HG03565 (cell line): ENCODE measurements around the gene PPDPF.
"Not testable (repeated sequence)": the region's sequence is repeated elsewhere in the genome, so short reads cannot be mapped to it uniquely, and the experiment has no call there.

ENCODE experiments used
- ATAC-seq: cut with Tn5 transposase; IDR thresholded peaks from one replicate; pipeline ENCODE4 v1.9.1; 2021; ENCODE audit warnings: mild to moderate bottlenecking, moderate library complexity; ENCODE audit not compliant: unreplicated experiment

PPDPF gene

GRCh38 chr20:63520504-63520933 is at the start of gene PPDPF:
Gene PPDPF (plus strand): TSS chr20:63520765. CDS start chr20:63521309, 544 bp downstream.
- peak; percentile 54 for ATAC-seq

GRCh38 chr20:63471002-63471716 is 49.4 kb upstream of the PPDPF start:
- no peak for ATAC-seq

- ATAC-seq: no peak
These were observed 48.9 kb upstream of the PPDPF start for GRCh38 chr20:63471717-63471980.

- ATAC-seq: no peak
These were observed 48.4 kb upstream of the PPDPF start, which contains the start of gene KCNQ2 for GRCh38 chr20:63471981-63472831. Gene KCNQ2 (minus strand): TSS chr20:63472655. CDS start chr20:63472463, 192 bp downstream.

GRCh38 chr20:63472862-63473390 is 47.6 kb upstream of the PPDPF start:
- no peak for ATAC-seq

- ATAC-seq: no peak
These were observed 46.8 kb upstream of the PPDPF start for GRCh38 chr20:63473555-63474449.

GRCh38 chr20:63475209-63475608 is 45.4 kb upstream of the PPDPF start:
- ATAC-seq: no peak

- no peak for ATAC-seq
These were observed 43.4 kb upstream of the PPDPF start for GRCh38 chr20:63477061-63477616.

- no peak for ATAC-seq
These were observed 42.6 kb upstream of the PPDPF start for GRCh38 chr20:63477944-63478343.

GRCh38 chr20:63478346-63479302 is 41.9 kb upstream of the PPDPF start:
- no peak for ATAC-seq

GRCh38 chr20:63479695-63480419 is 40.7 kb upstream of the PPDPF start:
- not testable (repeated sequence) for ATAC-seq

- no peak for ATAC-seq
These were observed 39.1 kb upstream of the PPDPF start for GRCh38 chr20:63481503-63481902.

- no peak for ATAC-seq
These were observed 38.5 kb upstream of the PPDPF start for GRCh38 chr20:63482021-63482587.

- ATAC-seq: no peak
These were observed 36.7 kb upstream of the PPDPF start for GRCh38 chr20:63483834-63484233.

- no peak for ATAC-seq
These were observed 36.3 kb upstream of the PPDPF start for GRCh38 chr20:63484236-63484635.

- no peak for ATAC-seq
These were observed 35.7 kb upstream of the PPDPF start for GRCh38 chr20:63484651-63485403.

GRCh38 chr20:63486300-63486855 is 34.2 kb upstream of the PPDPF start:
- no peak for ATAC-seq
